HEK293T (cell line): ENCODE data around the gene KCNMA1.

Source experiments
- CTCF ChIA-PET: fragments of 350-600 bp; formaldehyde crosslinking; extraction: SDS; loops from one replicate; lab custom pipeline; 2021; ENCODE audit warnings: antibody characterized with exemption, inconsistent platforms; lab: Yijun Ruan, JAX
- POLR2A ChIA-PET: fragments of 350-600 bp; formaldehyde crosslinking; extraction: SDS; loops from one replicate; lab custom pipeline; 2020; ENCODE audit warnings: antibody characterized with exemption, inconsistent platforms; lab: Yijun Ruan, JAX
- DNase-seq: peaks from one replicate; pipeline ENCODE4 v3.0.0; 2012; ENCODE audit warnings: mixed read lengths; ENCODE audit errors: extremely low spot score
- ARNT ChIP-seq: fragments of 450-650 bp; IDR thresholded peaks from 2 replicates; pipeline ENCODE4 v1.6.1; 2017; ENCODE audit warnings: mild to moderate bottlenecking
- BHLHE40 ChIP-seq: fragments of 450-650 bp; IDR thresholded peaks from 2 replicates; pipeline ENCODE4 v1.6.1; 2016; ENCODE audit warnings: mild to moderate bottlenecking, moderate library complexity, borderline replicate concordance
- CTBP1 ChIP-seq: fragments of 450-650 bp; IDR thresholded peaks from 2 replicates; pipeline ENCODE4 v1.6.1; 2016; ENCODE audit warnings: borderline replicate concordance
- ELF4 ChIP-seq: fragments of 450-650 bp; IDR thresholded peaks from 2 replicates; pipeline ENCODE4 v1.6.1; 2017; ENCODE audit warnings: antibody characterized with exemption
- FOXA1 ChIP-seq: fragments of 450-650 bp; IDR thresholded peaks from 2 replicates; pipeline ENCODE4 v1.6.1; 2016; ENCODE audit warnings: mild to moderate bottlenecking
- FOXK2 ChIP-seq: fragments of 450-650 bp; IDR thresholded peaks from 2 replicates; pipeline ENCODE4 v1.6.1; 2016; ENCODE audit warnings: mild to moderate bottlenecking
- FOXM1 ChIP-seq: fragments of 450-650 bp; IDR thresholded peaks from 2 replicates; pipeline ENCODE4 v1.6.1; 2017; ENCODE audit warnings: mild to moderate bottlenecking, borderline replicate concordance
- HDGF ChIP-seq: fragments of 450-650 bp; IDR thresholded peaks from 2 replicates; pipeline ENCODE4 v1.6.1; 2017; ENCODE audit warnings: antibody characterized with exemption, borderline replicate concordance
- L3MBTL2 ChIP-seq: fragments of 450-650 bp; conservative IDR thresholded peaks from 2 replicates; pipeline ENCODE4 v1.6.1; 2016; ENCODE audit warnings: mild to moderate bottlenecking
- LEF1 ChIP-seq: fragments of 450-650 bp; IDR thresholded peaks from 2 replicates; pipeline ENCODE4 v1.6.1; 2017; ENCODE audit warnings: mild to moderate bottlenecking, borderline replicate concordance
- NFRKB ChIP-seq: fragments of 450-650 bp; IDR thresholded peaks from 2 replicates; pipeline ENCODE4 v1.6.1; 2016; ENCODE audit warnings: mild to moderate bottlenecking, moderate library complexity
- SP1 ChIP-seq: fragments of 450-650 bp; IDR thresholded peaks from 2 replicates; pipeline ENCODE4 v1.6.1; 2017
- SUZ12 ChIP-seq: fragments of 450-650 bp; IDR thresholded peaks from 2 replicates; pipeline ENCODE4 v1.6.1; 2016; ENCODE audit warnings: mild to moderate bottlenecking
- TARDBP ChIP-seq: fragments of 450-650 bp; IDR thresholded peaks from 2 replicates; pipeline ENCODE4 v1.6.1; 2016
- ZNF384 ChIP-seq: fragments of 450-650 bp; IDR thresholded peaks from 2 replicates; pipeline ENCODE4 v1.6.1; 2016
- TF ChIP-seq, protein P1 (sequence below): fragments of 450-650 bp; IDR thresholded peaks from 2 replicates; pipeline ENCODE4 v1.6.1; 2016

KCNMA1 gene

DNA sequence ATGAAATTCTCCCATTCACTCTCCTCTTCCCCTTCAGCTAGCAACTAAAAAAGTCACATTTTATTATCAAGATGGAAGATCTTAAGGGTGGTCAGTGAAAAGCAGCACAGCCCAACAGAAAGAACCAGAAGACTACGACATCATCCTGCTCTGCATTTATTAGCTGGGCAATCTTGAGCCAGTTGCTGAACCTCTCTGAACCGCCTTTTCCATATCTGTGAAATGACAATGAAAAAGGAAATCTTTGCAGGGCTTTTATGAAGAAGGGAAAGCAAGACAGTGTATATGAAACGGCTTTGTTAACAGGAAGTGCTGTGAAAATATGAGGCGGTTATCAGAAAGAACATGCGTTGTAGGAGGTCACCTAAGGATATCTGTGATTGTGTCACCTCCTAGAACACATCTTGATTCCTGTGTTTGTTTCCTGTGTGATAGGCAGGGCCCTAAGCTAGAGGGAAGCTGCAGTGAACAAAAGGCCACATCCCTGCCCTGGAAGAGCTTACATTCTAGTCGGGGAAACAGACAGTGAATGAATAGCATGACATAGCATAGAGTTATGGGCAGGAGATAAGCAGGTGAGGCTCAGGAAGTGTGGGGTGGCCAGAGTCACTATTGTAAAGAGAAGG, 36.0 kb upstream of the KCNMA1 start:
- no peak for DNase-seq
- CTCF ChIA-PET, result interaction anchor here (0.6 kb wide), 1 partner anchor 1619 kb away, joined by 3 read pairs; no protein-coding TSS in a partner anchor
- TF ChIP-seq LEF1, result no peak
- TF ChIP-seq FOXM1, result no peak
- no peak for TF ChIP-seq ZNF384
- TF ChIP-seq TARDBP, result no peak
- TF ChIP-seq SUZ12, result no peak
- TF ChIP-seq BHLHE40, result no peak
- TF ChIP-seq, protein P1, sequence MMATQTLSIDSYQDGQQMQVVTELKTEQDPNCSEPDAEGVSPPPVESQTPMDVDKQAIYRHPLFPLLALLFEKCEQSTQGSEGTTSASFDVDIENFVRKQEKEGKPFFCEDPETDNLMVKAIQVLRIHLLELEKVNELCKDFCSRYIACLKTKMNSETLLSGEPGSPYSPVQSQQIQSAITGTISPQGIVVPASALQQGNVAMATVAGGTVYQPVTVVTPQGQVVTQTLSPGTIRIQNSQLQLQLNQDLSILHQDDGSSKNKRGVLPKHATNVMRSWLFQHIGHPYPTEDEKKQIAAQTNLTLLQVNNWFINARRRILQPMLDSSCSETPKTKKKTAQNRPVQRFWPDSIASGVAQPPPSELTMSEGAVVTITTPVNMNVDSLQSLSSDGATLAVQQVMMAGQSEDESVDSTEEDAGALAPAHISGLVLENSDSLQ, result no peak
- TF ChIP-seq NFRKB, result no peak
- TF ChIP-seq HDGF, result no peak
- no peak for TF ChIP-seq CTBP1
- TF ChIP-seq L3MBTL2, result no peak
- TF ChIP-seq ELF4, result no peak
- no peak for TF ChIP-seq FOXK2
- TF ChIP-seq FOXA1, result no peak
- no peak for TF ChIP-seq SP1
- no peak for TF ChIP-seq ARNT
- POLR2A ChIA-PET, result no interaction called here

DNA sequence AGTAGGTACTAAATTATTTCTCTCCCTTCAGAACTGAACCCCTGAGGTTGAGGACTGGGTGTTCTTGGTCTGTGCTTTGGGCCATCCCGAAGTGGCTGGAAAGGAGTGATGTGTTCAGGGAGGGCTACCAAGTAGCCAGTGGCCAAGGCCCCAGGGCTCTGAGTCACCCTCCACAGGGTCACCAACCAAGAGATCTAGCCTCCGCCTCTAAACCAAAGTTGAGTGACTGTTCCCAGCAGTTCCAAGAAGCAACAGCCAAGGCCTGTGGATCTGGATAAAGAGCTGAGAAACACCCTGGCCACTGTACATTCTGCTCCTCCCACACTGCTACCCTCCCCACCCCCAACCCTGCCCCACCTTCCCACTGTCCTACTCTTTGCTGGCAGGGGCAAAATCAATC, 35.5 kb upstream of the KCNMA1 start:
- TF ChIP-seq NFRKB (no peak), CTBP1 (no peak), FOXA1 (no peak), SP1 (no peak)
- POLR2A ChIA-PET, result no interaction called here
- CTCF ChIA-PET, result no interaction called here
- no peak for DNase-seq

DNA sequence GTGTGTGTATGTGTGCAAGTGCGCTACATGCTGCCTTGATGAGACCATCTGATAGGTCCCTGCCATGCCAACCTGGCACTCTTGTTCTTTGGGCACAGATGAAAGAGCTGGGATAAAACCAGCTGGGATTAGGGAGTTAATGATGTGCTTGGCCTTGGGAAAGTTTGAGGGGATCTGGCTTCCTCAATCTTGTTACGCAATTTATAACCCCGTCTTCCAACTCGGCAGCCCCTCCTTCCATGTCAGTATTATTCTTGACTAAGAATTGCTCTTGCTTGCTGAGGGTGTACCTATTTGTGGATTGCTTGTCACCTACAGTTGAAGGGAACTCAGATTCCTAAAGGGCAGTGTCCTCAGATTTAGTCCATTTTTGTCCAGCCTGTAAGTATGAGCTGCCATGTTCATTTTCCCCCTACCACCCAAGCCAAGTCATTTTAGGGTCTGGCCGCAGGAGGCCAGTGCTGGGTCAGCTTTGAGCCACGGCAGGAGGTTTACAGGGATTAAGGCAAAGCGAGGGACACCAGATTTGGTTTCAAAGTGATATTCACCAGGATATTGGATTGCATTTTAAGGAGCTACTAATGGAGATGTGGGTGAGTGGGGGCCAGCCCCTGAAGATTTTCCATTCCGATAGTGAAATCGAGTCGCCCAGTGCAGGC, 34.1 kb upstream of the KCNMA1 start:
- ChIA-PET POLR2A (no interaction called here), CTCF (interaction anchor here (0.8 kb wide), 1 partner anchor 40 kb away, joined by 4 read pairs; no protein-coding TSS in a partner anchor)
- no peak for TF ChIP-seq BHLHE40
- TF ChIP-seq NFRKB, result no peak
- no peak for TF ChIP-seq HDGF
- TF ChIP-seq TARDBP, result no peak
- DNase-seq, result no peak

DNA sequence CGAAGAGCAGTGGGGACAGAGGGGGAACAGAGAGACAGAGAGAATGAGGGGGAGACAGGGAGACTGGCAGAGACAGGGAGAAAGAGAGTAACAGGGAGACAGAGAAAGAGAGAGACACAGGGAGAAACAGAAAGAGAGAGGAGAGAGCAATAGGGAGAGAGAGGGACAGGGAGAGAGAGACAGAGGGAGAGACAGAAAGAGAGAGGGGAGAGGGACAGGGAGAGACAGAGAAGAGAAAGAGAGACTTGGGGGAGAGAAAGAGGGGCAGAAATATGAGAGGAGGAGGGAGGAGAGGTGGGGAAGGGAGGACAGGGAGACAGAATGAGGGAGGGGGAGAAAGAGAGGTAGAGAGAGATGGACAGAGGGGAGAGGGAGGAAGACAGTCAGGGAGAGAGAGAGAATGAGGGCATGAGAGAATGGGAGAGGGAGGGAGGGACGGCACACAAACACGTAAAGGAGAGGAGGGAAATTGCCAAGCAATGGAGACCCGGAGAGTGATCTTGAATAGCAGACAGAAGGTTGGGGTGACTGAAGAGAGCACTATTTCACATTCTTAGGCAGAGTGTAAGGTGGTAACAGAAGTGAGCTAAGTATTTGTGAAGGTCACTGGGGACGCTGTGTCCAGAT, 33.3 kb upstream of the KCNMA1 start:
- ChIA-PET POLR2A (no interaction called here), CTCF (interaction anchor here (0.6 to 0.8 kb wide), 2 partner anchors 41 to 248 kb away, joined by 4 read pairs; no protein-coding TSS in a partner anchor)

DNA sequence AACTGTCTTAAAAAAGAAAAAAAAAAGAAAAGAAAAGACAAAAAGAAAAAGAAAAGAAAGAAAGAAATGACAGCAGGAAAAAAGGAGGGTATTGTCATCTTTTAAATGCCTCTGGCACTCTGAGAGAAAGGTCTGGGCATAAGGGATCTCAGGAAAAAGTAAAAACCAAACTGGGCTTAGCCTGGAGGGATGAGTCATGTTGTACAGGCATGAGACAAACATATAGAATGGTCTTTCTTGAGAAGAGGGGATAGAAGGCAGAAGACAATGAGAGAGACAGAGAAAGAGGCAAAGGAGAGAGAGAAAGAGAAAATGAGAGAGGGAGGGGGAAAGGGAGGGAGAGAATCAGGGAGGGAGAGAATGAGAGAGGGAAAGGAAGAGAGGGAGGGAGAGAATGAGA, 32.3 kb upstream of the KCNMA1 start:
- POLR2A ChIA-PET, result no interaction called here
- TF ChIP-seq ARNT (no peak), SP1 (no peak), CTBP1 (no peak), TARDBP (no peak), BHLHE40 (no peak), FOXK2 (no peak), ZNF384 (no peak), ELF4 (no peak), FOXA1 (no peak), FOXM1 (no peak), NFRKB (no peak), HDGF (no peak), SUZ12 (no peak), LEF1 (no peak), L3MBTL2 (no peak)
- TF ChIP-seq, protein P1, result no peak

More for the DNA sequence above, 33.3 kb upstream of the KCNMA1 start:
- TF ChIP-seq ARNT (no peak), FOXM1 (no peak), HDGF (no peak), CTBP1 (no peak), L3MBTL2 (no peak), NFRKB (no peak), SUZ12 (no peak), FOXA1 (no peak), TARDBP (no peak), FOXK2 (no peak), LEF1 (no peak), BHLHE40 (no peak)
- TF ChIP-seq, protein P1, result no peak
- no peak for DNase-seq

More for the DNA sequence above, 32.3 kb upstream of the KCNMA1 start:
- no peak for DNase-seq
- CTCF ChIA-PET, result no interaction called here
